ENCODE measurements around the gene KIF21B.

The KIF21B gene

GRCh38 chr1:201020721-201021629 lies 2.5 kb downstream of the KIF21B start:
- no peak for DNase-seq (ENCODE audit: low read depth in 2 of 2)

GRCh38 chr1:201020040-201020591 lies 3.4 kb downstream of the KIF21B start:
- no peak for DNase-seq (ENCODE audit: low read depth in 2 of 2)

- peak; percentile 88 to 90 for DNase-seq (ENCODE audit: low read depth in 2 of 2)
Measured at GRCh38 chr1:201019321-201019977, 4.1 kb downstream of the KIF21B start.

- DNase-seq (ENCODE audit: low read depth in 2 of 2): no peak
Measured at GRCh38 chr1:201017828-201018163, 5.7 kb downstream of the KIF21B start.

- DNase-seq (ENCODE audit: low read depth in 2 of 2): no peak
Measured at GRCh38 chr1:201016943-201017827, 6.3 kb downstream of the KIF21B start.

GRCh38 chr1:201016211-201016651 lies 7.3 kb downstream of the KIF21B start:
- no peak for DNase-seq (ENCODE audit: low read depth in 2 of 2)

GRCh38 chr1:201015551-201016091 lies 7.9 kb downstream of the KIF21B start:
- no peak for DNase-seq (ENCODE audit: low read depth in 2 of 2)

GRCh38 chr1:201014816-201015200 lies 8.7 kb downstream of the KIF21B start:
- DNase-seq (ENCODE audit: low read depth in 2 of 2): no peak

- no peak for DNase-seq (ENCODE audit: low read depth in 2 of 2)
Measured at GRCh38 chr1:201013991-201014815, 9.3 kb downstream of the KIF21B start.

GRCh38 chr1:201013031-201013485 lies 10.5 kb downstream of the KIF21B start:
- no peak for DNase-seq (ENCODE audit: low read depth in 2 of 2)

- DNase-seq (ENCODE audit: low read depth in 2 of 2): no peak
Measured at GRCh38 chr1:201011616-201012015, 11.9 kb downstream of the KIF21B start.

GRCh38 chr1:201009962-201010645 lies 13.4 kb downstream of the KIF21B start:
- DNase-seq (ENCODE audit: low read depth in 2 of 2): no peak

- DNase-seq (ENCODE audit: low read depth in 2 of 2): no peak
Measured at GRCh38 chr1:201008666-201009360, 14.7 kb downstream of the KIF21B start.

GRCh38 chr1:201007481-201007880 lies 16.0 kb downstream of the KIF21B start:
- DNase-seq (ENCODE audit: low read depth in 2 of 2): no peak

- no peak for DNase-seq (ENCODE audit: low read depth in 2 of 2)
Measured at GRCh38 chr1:201006450-201006849, 17.1 kb downstream of the KIF21B start.

- DNase-seq (ENCODE audit: low read depth in 2 of 2): no peak
Measured at GRCh38 chr1:201004732-201005131, 18.8 kb downstream of the KIF21B start.

- no peak for DNase-seq (ENCODE audit: low read depth in 2 of 2)
Measured at GRCh38 chr1:201004154-201004553, 19.4 kb downstream of the KIF21B start.

GRCh38 chr1:201002510-201002909 lies 21.0 kb downstream of the KIF21B start:
- no peak for DNase-seq (ENCODE audit: low read depth in 2 of 2)

GRCh38 chr1:201001962-201002361 lies 21.6 kb downstream of the KIF21B start:
- DNase-seq (ENCODE audit: low read depth in 2 of 2): no peak

Data from stimulated activated CD4-positive, alpha-beta T cell treated with anti-CD3 and anti-CD28 coated beads, Interleukin-15, amount 100 ng/mL, for 48 hours (primary cell).